Colonic mucosa (tissue), 4 donors: ENCODE data around the gene GPR137. TPM values are rescaled to one million over a fixed set of nuclear protein-coding genes. Genes with fewer than 3 reads are reported as not detected.

Experiments used
- DNase-seq: peaks from one replicate; pipeline ENCODE4 v3.0.0-alpha.2; 2020
- H3K27ac ChIP-seq: fragments of 200-600 bp; one replicate; pipeline ENCODE4 v1.8.0; 2021
- H3K27me3 ChIP-seq: fragments of 200-600 bp; one replicate; pipeline ENCODE4 v1.8.0; 2021
- H3K36me3 ChIP-seq: fragments of 200-600 bp; one replicate; pipeline ENCODE4 v1.8.0; 2021
- H3K4me1 ChIP-seq: fragments of 200-600 bp; one replicate; pipeline ENCODE4 v1.8.0; 2021; ENCODE audit warnings: mild to moderate bottlenecking
- H3K4me3 ChIP-seq: fragments of 200-600 bp; one replicate; pipeline ENCODE4 v1.8.0; 2021
- H3K9ac ChIP-seq, 2 donors: one replicate each; pipeline ENCODE4 v1.7.0; 2013; ENCODE audit warnings: control low read depth in 2 of 2, low read depth in 2 of 2, low read length in 2 of 2
- H3K9me3 ChIP-seq: fragments of 200-600 bp; one replicate; pipeline ENCODE4 v1.8.0; 2021
- intact Hi-C: fragments of 100-400 bp; cut with DNase I; formaldehyde crosslinking; loops from one replicate; pipeline ENCODE4 v1.14.1; 2022
- total RNA-seq, 2 donors: library from RNA; stranded (reverse); fragmentation: NEBNext Ultra II Directional in 1 of 2; extraction: Animal tissue kit (Norgen Biotek cat#: 25700) in 1 of 2; gene quantifications; one replicate each; pipeline ENCODE4 v1.2.1, GENCODE V29; 2021
- TF ChIP-seq, protein P1 (sequence below): fragments of 200-600 bp; IDR thresholded peaks from one replicate; pipeline ENCODE4 v1.8.0; 2022; ENCODE audit warnings: antibody characterized with exemption, mild to moderate bottlenecking
- donor health status: healthy.
- donor health status: DM: no; HTN: no; CAD: no.
- donor health status: DM: no; HTN: no; CAD: no.

The GPR137 gene, protein sequence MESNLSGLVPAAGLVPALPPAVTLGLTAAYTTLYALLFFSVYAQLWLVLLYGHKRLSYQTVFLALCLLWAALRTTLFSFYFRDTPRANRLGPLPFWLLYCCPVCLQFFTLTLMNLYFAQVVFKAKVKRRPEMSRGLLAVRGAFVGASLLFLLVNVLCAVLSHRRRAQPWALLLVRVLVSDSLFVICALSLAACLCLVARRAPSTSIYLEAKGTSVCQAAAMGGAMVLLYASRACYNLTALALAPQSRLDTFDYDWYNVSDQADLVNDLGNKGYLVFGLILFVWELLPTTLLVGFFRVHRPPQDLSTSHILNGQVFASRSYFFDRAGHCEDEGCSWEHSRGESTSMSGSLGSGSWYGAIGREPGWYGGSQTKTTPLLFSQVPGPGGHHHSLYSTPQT
- total RNA-seq, result 10 to 100 TPM; 36.0 to 58.8 TPM

DNA sequence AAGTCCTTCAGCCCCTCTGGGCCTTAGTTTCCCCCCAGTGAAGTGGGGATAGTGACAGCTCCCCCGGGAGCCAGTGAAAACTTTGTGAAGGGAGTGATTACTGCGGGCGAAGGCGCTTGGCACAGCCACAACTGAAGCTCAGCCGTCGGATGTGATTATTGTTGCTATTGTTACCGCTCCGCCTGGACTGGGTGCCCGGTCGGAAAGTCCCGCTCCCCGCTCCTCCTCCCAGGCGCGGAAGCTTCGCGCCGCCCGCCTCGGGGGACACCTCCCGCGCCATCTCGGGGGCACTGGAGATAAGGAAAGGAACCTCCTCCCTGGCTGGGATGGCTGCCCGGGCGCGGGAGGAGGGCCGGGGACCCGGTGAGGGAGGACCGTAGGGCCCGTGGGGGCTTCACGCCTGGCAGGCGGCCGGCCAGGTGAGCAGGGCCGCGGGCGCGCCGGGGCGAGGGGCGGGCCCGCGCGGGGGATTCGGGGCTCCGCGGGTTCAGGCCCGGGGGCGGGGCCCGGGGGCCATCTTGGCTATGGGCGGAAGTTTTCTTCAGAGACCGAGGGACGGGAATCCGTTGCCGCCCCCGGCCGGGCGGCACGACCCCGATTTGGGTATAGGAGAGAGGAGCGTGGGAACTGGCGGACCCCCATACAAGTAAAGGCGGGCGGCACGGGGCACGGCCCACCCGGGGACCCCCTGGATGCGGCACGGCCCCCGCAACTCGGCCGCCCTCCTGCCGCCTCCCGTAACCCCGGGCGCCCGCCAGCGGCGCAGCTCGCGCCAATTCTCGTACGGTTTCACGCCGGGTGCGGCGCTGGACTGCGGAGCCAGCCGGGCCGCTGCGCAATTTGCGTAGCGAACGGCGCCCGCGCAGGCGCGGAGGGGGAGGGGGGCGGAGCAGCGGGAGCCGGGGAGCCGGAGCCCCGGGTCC, at the start of gene GPR137:
Gene GPR137, plus strand, starts transcription at position 887 of the 923 bp plus-strand sequence. CDS start 677 bp downstream, outside the sequence.
- H3K9ac ChIP-seq, result peak within 1 kb of the TSS; percentile 88 to 94
- peak within 1 kb of the TSS; percentile 96 for H3K27ac ChIP-seq
- no peaks in the 10 kb centered on the region for H3K36me3 ChIP-seq
- H3K27me3 ChIP-seq, result peaks cover 2% of the 10 kb centered on the region
- H3K9me3 ChIP-seq, result no peaks in the 10 kb centered on the region
- peaks cover 11% of the 10 kb centered on the region for H3K4me1 ChIP-seq
- intact Hi-C loops, result no loop called here
- peak; percentile 91 for DNase-seq
- peak within 1 kb of the TSS; percentile 77 for H3K4me3 ChIP-seq
- TF ChIP-seq, protein P1, sequence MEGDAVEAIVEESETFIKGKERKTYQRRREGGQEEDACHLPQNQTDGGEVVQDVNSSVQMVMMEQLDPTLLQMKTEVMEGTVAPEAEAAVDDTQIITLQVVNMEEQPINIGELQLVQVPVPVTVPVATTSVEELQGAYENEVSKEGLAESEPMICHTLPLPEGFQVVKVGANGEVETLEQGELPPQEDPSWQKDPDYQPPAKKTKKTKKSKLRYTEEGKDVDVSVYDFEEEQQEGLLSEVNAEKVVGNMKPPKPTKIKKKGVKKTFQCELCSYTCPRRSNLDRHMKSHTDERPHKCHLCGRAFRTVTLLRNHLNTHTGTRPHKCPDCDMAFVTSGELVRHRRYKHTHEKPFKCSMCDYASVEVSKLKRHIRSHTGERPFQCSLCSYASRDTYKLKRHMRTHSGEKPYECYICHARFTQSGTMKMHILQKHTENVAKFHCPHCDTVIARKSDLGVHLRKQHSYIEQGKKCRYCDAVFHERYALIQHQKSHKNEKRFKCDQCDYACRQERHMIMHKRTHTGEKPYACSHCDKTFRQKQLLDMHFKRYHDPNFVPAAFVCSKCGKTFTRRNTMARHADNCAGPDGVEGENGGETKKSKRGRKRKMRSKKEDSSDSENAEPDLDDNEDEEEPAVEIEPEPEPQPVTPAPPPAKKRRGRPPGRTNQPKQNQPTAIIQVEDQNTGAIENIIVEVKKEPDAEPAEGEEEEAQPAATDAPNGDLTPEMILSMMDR, result no peak

DNA sequence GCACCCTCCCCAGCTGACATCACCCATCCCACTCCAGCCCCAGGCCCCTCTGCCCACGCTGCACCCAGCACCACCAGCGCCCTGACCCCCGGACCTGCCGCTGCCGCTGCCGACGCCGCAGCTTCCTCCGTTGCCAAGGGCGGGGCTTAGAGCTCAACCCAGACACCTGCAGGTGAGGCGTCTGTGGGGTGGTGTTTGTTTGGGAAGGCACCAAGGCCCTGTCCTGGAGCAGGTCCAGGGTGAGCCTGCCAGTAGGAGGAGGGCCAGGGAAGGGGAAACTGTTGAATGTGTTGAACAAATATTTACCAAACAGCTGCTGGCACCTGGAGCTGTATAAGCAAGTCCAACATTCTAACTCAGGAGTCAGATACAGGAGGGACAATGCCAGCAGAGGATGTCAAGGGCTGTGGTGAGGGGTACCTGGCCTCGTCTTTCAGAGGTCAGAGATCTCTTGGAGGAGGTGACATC, 48.1 kb upstream of the GPR137 start:
- no peaks in the 10 kb centered on the region for H3K9me3 ChIP-seq
- H3K27ac ChIP-seq, result peak overlapping the region; percentile 77
- intact Hi-C loops, result no loop called here
- peak; percentile 95 for DNase-seq
- no peak overlapping the region for H3K4me3 ChIP-seq
- H3K9ac ChIP-seq, result peak overlapping the region; percentile 8 to 91
- TF ChIP-seq, protein P1, result no peak
- H3K4me1 ChIP-seq, result peaks cover 23% of the 10 kb centered on the region
- no peaks in the 10 kb centered on the region for H3K27me3 ChIP-seq
- no peaks in the 10 kb centered on the region for H3K36me3 ChIP-seq

DNA sequence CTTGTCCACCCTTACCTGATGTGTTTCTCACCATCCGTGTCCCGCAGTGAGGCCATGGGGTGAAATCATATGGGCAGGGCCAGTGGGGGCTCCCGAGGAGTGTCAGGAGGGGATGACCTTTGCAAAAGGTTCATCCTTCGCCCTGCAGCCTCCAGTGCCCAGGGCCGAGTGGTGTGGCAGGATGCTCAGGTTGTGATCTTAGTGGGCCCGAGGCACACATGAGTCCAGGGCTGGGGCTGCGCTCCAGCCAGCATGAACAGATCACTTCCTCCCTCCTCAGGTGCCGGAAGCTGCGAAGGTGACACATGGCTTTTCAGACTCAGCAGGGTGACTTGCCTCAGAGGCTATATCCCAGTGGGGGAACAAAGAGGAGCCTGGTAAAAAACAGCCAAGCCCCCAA, 47.6 kb upstream of the GPR137 start:
- Histone ChIP-seq H3K36me3 (no peaks in the 10 kb centered on the region), H3K27ac (peak overlapping the region; percentile 77)

DNA sequence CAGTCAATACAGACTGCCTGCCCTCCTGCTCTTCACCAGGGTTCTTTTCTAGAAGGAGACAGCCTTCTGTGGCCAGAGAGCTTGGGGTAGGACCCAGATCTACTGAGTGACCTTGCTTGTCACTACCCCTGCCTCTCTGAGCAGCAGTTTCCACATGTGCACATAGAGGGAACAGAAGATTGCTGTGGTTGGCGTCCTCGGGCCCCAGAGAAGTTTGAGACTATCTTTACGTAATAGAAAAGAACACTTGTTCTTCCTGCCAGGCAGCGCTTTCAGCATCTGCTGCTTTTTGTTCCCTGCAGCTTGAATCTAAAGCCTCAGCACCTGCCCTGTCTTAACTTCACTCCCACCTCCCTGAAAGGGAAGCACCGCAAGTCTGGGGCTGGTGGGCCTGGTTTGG, 46.6 kb upstream of the GPR137 start:
- H3K9ac ChIP-seq, result peak overlapping the region in 1 of 2 donors; percentile 91
- intact Hi-C loops, result no loop called here
- no peaks in the 10 kb centered on the region for H3K36me3 ChIP-seq
- peaks cover 26% of the 10 kb centered on the region for H3K4me1 ChIP-seq
- no peaks in the 10 kb centered on the region for H3K9me3 ChIP-seq
- no peak for DNase-seq
- no peak overlapping the region for H3K4me3 ChIP-seq
- TF ChIP-seq, protein P1, result no peak
- no peaks in the 10 kb centered on the region for H3K27me3 ChIP-seq
- peak overlapping the region; percentile 98 for H3K27ac ChIP-seq

More for the DNA sequence above, 47.6 kb upstream of the GPR137 start:
- peak overlapping the region; percentile 8 to 91 for H3K9ac ChIP-seq
- H3K27me3 ChIP-seq, result no peaks in the 10 kb centered on the region
- H3K4me3 ChIP-seq, result no peak overlapping the region
- H3K9me3 ChIP-seq, result no peaks in the 10 kb centered on the region
- TF ChIP-seq, protein P1, result no peak
- no peak for DNase-seq
- intact Hi-C loops, result no loop called here
- H3K4me1 ChIP-seq, result peaks cover 26% of the 10 kb centered on the region

DNA sequence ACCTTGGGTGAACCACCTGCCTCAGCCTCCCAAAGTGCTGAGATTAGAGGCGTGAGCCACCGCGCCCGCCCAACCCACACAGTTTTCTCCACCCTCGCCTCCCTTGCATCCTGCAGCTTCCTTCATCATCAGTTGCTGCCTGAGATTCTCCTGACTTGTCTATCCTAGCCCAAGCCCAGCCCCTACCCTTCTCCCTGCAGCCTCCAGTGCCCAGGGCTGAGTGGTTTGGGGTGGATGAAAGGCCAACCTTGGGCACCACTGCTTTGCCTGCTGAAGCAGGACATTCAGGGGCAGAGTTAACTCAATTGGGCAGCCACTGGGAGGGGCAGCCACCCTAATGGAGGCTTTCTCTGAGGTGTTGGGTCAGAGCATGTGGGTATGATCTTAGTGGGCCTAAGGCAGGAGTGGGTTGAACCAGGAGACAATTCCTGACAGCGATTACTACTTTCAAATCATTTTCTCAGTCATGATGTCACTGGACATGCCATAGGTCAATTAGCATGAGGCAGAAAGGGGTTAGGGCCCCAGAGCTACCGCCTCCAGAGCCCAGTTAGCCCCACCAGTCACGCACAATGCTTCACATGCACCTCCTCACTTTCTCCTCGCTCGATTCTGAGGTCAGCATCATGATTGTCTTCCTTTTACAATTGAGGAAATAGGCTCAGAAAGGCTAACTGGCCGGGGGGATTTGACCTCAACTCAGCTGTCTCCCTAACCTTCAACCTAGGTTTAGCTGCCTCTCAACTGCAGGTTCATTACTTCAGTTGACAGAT, 45.8 kb upstream of the GPR137 start:
- TF ChIP-seq, protein P1, result no peak
- Histone ChIP-seq H3K9ac (peak overlapping the region; percentile 84 to 94), H3K4me1 (peaks cover 26% of the 10 kb centered on the region), H3K27ac (peak overlapping the region; percentile 98), H3K4me3 (peak overlapping the region; percentile 95), H3K36me3 (no peaks in the 10 kb centered on the region), H3K27me3 (no peaks in the 10 kb centered on the region), H3K9me3 (no peaks in the 10 kb centered on the region)
- DNase-seq, result no peak
- intact Hi-C loops, result no loop called here
